ENCODE measurements around the gene FBXO28.

The FBXO28 gene

GRCh38 chr1:224160171-224160682 is 46.3 kb downstream of the FBXO28 start:
- DNase-seq: no peak

GRCh38 chr1:224162768-224163167 is 48.9 kb downstream of the FBXO28 start:
- DNase-seq: no peak

GRCh38 chr1:224163311-224163710 is 49.4 kb downstream of the FBXO28 start:
- no peak for DNase-seq

- DNase-seq: no peak
These were observed 55.0 kb downstream of the FBXO28 start for GRCh38 chr1:224168859-224169380.

GRCh38 chr1:224169718-224170270 is 55.9 kb downstream of the FBXO28 start:
- DNase-seq: no peak

GRCh38 chr1:224170343-224170742 is 56.4 kb downstream of the FBXO28 start:
- no peak for DNase-seq

- no peak for DNase-seq
These were observed 57.0 kb downstream of the FBXO28 start for GRCh38 chr1:224170748-224171478.

GRCh38 chr1:224172229-224172628 is 58.3 kb downstream of the FBXO28 start:
- DNase-seq: no peak

GRCh38 chr1:224173523-224173922 is 59.6 kb downstream of the FBXO28 start:
- DNase-seq: no peak

GRCh38 chr1:224175617-224176016 is 61.7 kb downstream of the FBXO28 start:
- DNase-seq: no peak

- no peak for DNase-seq
These were observed 63.6 kb downstream of the FBXO28 start for GRCh38 chr1:224177356-224177999.

GRCh38 chr1:224178894-224179293 is 65.0 kb downstream of the FBXO28 start:
- DNase-seq: no peak

GRCh38 chr1:224180783-224181452 is 67.0 kb downstream of the FBXO28 start:
- DNase-seq: no peak

GRCh38 chr1:224181453-224181810 is 67.5 kb downstream of the FBXO28 start:
- no peak for DNase-seq

GRCh38 chr1:224182057-224182865 is 68.3 kb downstream of the FBXO28 start:
- no peak for DNase-seq

GRCh38 chr1:224182866-224183590 is 69.1 kb downstream of the FBXO28 start, which contains the start of gene DEGS1:
Gene DEGS1 (plus strand): TSS chr1:224183240. CDS start chr1:224183337, 97 bp downstream.
- peak; percentile 89 for DNase-seq

GRCh38 chr1:224183591-224184312 is 69.8 kb downstream of the FBXO28 start:
- peak; percentile 53 for DNase-seq

GRCh38 chr1:224185208-224185607 is 71.3 kb downstream of the FBXO28 start:
- no peak for DNase-seq

GRCh38 chr1:224188286-224188685 is 74.4 kb downstream of the FBXO28 start:
- DNase-seq: no peak

- no peak for DNase-seq
These were observed 75.7 kb downstream of the FBXO28 start for GRCh38 chr1:224189561-224189960.
